Measurements from ENCODE around the gene DGCR6L. TPM values are rescaled to one million over a fixed set of nuclear protein-coding genes. Genes with fewer than 3 reads are reported as not detected.
"Not testable (repeated sequence)": the region's sequence is repeated elsewhere in the genome, so short reads cannot be mapped to it uniquely, and the experiment has no call there.

The DGCR6L gene
- total and polyA plus RNA-seq, 3 experiments from 2014 or later, result 46.8 to 150 (median 48.4) TPM

DNA sequence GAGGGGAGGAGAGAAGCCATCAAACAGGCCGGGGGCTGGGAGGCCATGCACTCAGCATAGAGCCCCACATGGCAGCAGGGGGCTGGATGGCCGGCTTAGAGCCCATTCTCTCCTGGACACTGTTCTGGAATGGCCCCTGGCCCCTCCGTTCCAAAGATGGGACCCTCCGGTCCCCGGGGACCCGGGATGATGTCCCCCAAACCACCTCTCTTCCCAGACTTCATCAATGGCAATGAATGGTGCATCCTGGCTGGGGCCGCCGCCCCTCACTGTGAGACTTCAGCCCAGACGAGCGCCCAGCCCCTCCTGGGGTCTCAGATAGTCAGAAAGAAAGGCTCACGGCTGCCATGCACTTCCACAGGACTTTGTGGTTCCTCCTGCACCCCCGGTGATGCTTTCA, 38.0 kb downstream of the DGCR6L start:
- CTCF ChIA-PET, result no interaction called here
- Histone ChIP-seq H3K27me3 (ENCODE audit: insufficient read depth, low read length, poor library complexity, severe bottlenecking) (no peaks in the 10 kb centered on the region), H3K36me3 (ENCODE audit: insufficient read depth, low read length) (no peaks in the 10 kb centered on the region), H3K27ac (ENCODE audit: low read depth, low read length) (no peak overlapping the region), H3K4me3 (ENCODE audit: low read length) (no peak overlapping the region), H3K9me3 (ENCODE audit: low read length) (no peaks in the 10 kb centered on the region), H3K4me1 (ENCODE audit: insufficient read depth, low read length) (no peaks in the 10 kb centered on the region)
- H3K9me3 Mint-ChIP-seq, result no peaks in the 10 kb centered on the region
- peaks cover 0 to 3% (median 2%) of the 10 kb centered on the region in 3 donors for H3K4me1 Mint-ChIP-seq
- H3K27ac Mint-ChIP-seq, result no peak overlapping the region
- DNase-seq, result no peak
- POLR2A ChIA-PET, result no interaction called here
- H3K27me3 Mint-ChIP-seq, result peaks cover 2 to 3% of the 10 kb centered on the region in 2 donors
- H3K4me3 Mint-ChIP-seq, result no peak overlapping the region
- no peaks in the 10 kb centered on the region for H3K36me3 Mint-ChIP-seq

DNA sequence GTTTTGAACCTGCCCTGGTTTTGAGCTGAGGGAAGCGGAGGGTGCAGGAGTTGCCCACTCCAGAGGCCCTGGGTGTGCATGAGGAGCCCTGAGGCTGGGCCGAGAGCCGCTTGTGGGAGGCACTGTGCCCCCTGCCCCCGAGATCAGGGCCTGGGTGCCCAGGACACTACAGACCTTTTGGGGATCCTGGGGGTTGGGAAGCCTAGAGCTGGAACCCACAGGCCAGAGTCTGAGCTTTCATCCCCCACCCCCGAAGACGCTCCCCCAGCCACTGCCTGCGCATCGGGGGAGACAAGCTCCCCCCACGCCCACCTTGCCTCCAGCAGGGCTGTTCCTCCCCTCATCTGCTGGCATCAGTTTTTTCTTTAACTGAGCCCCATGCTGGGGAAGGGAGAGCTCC, 38.4 kb downstream of the DGCR6L start:
- H3K27ac ChIP-seq (ENCODE audit: low read depth, low read length); H3K4me3 ChIP-seq (ENCODE audit: low read length); POLR2A ChIA-PET; H3K27me3 Mint-ChIP-seq; H3K4me1 Mint-ChIP-seq; H3K36me3 ChIP-seq (ENCODE audit: insufficient read depth, low read length); H3K4me1 ChIP-seq (ENCODE audit: insufficient read depth, low read length); H3K9me3 ChIP-seq (ENCODE audit: low read length); H3K27me3 ChIP-seq (ENCODE audit: insufficient read depth, low read length, poor library complexity, severe bottlenecking); H3K27ac Mint-ChIP-seq; H3K4me3 Mint-ChIP-seq; DNase-seq; H3K36me3 Mint-ChIP-seq; H3K9me3 Mint-ChIP-seq; CTCF ChIA-PET: not testable (repeated sequence)

DNA sequence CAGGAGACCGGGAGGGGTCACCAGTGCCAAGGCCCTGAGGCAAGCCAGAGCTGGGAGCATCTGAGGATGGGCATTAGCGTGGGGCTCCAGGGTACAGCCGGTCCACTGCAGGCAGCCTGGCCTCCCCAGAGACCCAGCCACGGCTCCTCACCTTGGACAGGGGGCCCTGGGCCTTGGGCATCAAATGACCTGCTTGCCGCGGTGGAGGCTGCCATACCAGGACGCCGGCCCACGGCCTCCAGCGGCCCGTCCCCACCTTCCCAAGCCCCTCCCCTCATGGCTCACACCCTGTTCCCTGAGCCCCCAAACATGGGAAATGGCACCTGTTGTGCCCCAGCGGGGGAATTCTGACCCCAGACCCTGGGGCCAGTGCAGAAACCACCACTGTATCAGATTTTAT, 39.0 kb downstream of the DGCR6L start:
- Mint-ChIP-seq H3K4me1 (peaks cover 0 to 3% (median 2%) of the 10 kb centered on the region in 3 donors), H3K9me3 (no peaks in the 10 kb centered on the region), H3K36me3 (no peaks in the 10 kb centered on the region), H3K4me3 (no peak overlapping the region), H3K27ac (no peak overlapping the region), H3K27me3 (peaks cover 2 to 3% of the 10 kb centered on the region in 2 donors)
- ChIA-PET POLR2A (no interaction called here), CTCF (no interaction called here)
- Histone ChIP-seq H3K9me3 (ENCODE audit: low read length) (no peaks in the 10 kb centered on the region), H3K4me1 (ENCODE audit: insufficient read depth, low read length) (no peaks in the 10 kb centered on the region), H3K27ac (ENCODE audit: low read depth, low read length) (no peak overlapping the region), H3K27me3 (ENCODE audit: insufficient read depth, low read length, poor library complexity, severe bottlenecking) (no peaks in the 10 kb centered on the region), H3K36me3 (ENCODE audit: insufficient read depth, low read length) (no peaks in the 10 kb centered on the region), H3K4me3 (ENCODE audit: low read length) (no peak overlapping the region)
- DNase-seq, result no peak

DNA sequence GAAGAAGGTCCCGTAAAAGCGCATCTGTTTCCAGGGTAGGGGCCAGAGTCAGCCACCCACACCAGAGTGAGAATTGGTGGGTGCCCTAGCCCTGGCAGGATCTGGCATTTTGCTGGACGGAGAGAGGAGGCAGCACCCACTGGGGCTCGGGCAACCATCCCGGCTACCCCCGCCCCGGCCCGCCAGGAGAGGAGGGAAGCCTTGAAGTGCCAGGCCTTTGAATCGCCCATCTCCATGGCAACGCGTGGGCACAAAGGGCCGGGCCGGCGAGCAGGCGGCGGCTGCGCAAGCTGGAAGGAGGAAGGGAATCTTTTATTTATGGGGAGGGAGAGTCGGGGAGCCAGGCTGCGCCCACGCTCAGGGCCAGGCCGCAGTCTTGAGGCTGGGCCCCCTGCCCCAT, 39.7 kb downstream of the DGCR6L start:
- H3K4me3 Mint-ChIP-seq; H3K36me3 ChIP-seq (ENCODE audit: insufficient read depth, low read length); H3K27ac ChIP-seq (ENCODE audit: low read depth, low read length); POLR2A ChIA-PET; H3K9me3 Mint-ChIP-seq; DNase-seq; H3K4me3 ChIP-seq (ENCODE audit: low read length); H3K9me3 ChIP-seq (ENCODE audit: low read length); H3K27me3 Mint-ChIP-seq; H3K4me1 Mint-ChIP-seq; H3K36me3 Mint-ChIP-seq; CTCF ChIA-PET; H3K27ac Mint-ChIP-seq; H3K4me1 ChIP-seq (ENCODE audit: insufficient read depth, low read length); H3K27me3 ChIP-seq (ENCODE audit: insufficient read depth, low read length, poor library complexity, severe bottlenecking): not testable (repeated sequence)

DNA sequence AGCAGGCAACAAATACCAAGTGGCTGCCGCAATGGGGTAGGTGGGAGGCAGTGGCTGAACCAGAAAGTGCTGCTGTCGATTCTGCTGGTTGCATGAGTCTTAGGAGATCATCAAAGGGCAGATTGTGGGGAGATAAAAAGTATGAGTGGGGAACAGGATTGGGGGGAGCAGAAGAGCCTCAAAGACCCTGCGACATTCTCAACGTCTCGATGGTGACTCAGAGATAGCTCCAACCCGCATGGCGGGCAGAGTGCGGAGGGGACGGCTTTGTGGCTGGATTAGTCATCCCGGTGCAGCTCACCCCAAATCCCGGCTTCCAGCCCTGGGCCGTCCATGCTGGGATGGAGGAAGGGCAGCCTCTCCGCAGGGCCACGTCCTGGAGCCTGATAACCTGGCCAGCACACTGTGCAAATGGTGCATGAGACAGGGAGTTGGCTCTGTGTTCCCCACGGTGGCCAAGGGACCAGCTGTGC, 40.2 kb downstream of the DGCR6L start:
- peaks cover 2 to 3% of the 10 kb centered on the region in 2 donors for H3K27me3 Mint-ChIP-seq
- Histone ChIP-seq H3K27ac (ENCODE audit: low read depth, low read length) (no peak overlapping the region), H3K4me3 (ENCODE audit: low read length) (no peak overlapping the region), H3K4me1 (ENCODE audit: insufficient read depth, low read length) (no peaks in the 10 kb centered on the region), H3K27me3 (ENCODE audit: insufficient read depth, low read length, poor library complexity, severe bottlenecking) (no peaks in the 10 kb centered on the region), H3K36me3 (ENCODE audit: insufficient read depth, low read length) (no peaks in the 10 kb centered on the region), H3K9me3 (ENCODE audit: low read length) (no peaks in the 10 kb centered on the region)
- no peak for DNase-seq
- no peak overlapping the region for H3K4me3 Mint-ChIP-seq
- POLR2A ChIA-PET, result no interaction called here
- H3K27ac Mint-ChIP-seq, result no peak overlapping the region
- no peaks in the 10 kb centered on the region for H3K36me3 Mint-ChIP-seq
- H3K9me3 Mint-ChIP-seq, result no peaks in the 10 kb centered on the region
- CTCF ChIA-PET, result no interaction called here
- H3K4me1 Mint-ChIP-seq, result peaks cover 0 to 3% (median 2%) of the 10 kb centered on the region in 3 donors

DNA sequence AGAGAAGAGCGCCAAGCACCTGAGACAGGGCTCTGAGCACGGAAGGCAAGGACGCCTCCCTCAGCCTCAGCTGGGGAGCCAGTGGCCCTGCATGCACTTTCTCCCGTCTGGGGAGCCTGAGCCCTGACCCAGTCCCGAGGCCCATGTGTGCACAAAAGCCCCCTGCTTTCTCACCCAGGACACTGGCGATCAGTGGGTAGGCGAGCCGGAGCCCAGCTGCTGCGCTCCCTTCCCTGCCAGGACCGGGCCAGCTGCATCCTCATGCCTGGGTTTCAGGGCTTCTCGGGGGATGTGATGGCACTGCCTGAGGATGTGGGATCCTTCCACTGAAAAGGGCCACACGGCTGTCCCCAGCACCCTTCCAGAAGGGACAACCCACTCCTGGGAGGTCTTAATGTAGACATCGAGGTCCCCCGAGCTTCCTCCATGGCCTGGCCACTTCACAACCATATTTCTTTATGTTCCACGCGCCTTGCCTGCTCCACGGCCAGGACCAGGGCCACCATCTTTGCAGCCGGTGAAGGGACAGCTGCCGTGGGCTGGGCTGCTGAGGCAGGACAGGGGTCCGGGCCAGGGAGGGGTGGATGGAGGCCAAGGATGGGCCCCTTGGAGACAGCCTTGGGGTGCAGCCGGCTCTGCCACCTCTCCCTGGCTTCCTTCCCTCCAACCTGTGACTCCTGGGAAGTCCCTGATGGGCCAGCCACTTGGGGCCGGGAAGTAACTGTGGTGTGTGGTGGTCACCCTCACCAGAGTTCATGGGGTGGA, 41.0 kb downstream of the DGCR6L start:
- H3K4me3 ChIP-seq (ENCODE audit: low read length); H3K9me3 Mint-ChIP-seq; H3K36me3 ChIP-seq (ENCODE audit: insufficient read depth, low read length); H3K27ac Mint-ChIP-seq; H3K4me3 Mint-ChIP-seq; H3K4me1 Mint-ChIP-seq; H3K9me3 ChIP-seq (ENCODE audit: low read length); H3K27me3 Mint-ChIP-seq; POLR2A ChIA-PET; DNase-seq; CTCF ChIA-PET; H3K27ac ChIP-seq (ENCODE audit: low read depth, low read length); H3K36me3 Mint-ChIP-seq; H3K4me1 ChIP-seq (ENCODE audit: insufficient read depth, low read length); H3K27me3 ChIP-seq (ENCODE audit: insufficient read depth, low read length, poor library complexity, severe bottlenecking): not testable (repeated sequence)

DNA sequence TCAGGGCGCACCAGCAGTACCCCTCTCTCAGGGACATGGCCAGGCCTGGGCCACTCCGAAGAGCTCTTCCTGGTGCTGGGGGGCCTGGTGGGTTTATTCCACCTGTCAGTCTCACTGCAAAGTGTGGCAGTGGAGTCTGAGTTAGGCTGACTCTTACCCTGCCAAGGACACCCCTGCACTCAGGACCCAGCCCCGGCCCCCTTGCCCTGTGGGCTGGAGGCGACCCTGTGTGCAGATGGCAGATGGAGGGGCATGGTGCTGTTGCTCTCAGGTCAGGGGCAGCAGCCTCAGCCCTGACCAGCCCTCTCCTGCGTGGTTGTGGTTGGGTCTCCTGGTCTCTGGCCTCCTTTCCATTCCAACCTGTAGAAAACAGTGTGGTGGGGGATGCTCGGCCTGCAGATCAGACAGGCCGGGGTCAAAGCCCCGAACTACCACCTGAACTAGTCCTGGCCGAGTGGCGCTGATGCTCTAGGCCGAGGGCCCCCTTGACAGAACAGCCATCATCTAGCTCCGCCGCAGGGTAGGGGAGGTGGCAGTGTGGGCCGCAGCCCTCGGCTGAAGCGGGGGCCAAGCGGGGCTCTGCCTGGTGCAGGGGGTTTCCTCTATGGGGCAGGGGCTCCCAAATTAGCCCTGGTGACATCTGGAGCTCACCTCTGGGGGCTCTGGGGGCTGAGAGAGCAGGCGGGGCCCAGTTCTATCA, 41.8 kb downstream of the DGCR6L start:
- CTCF ChIA-PET; DNase-seq; H3K27me3 ChIP-seq (ENCODE audit: insufficient read depth, low read length, poor library complexity, severe bottlenecking); H3K36me3 ChIP-seq (ENCODE audit: insufficient read depth, low read length); H3K4me3 ChIP-seq (ENCODE audit: low read length); POLR2A ChIA-PET; H3K27me3 Mint-ChIP-seq; H3K27ac ChIP-seq (ENCODE audit: low read depth, low read length); H3K4me1 ChIP-seq (ENCODE audit: insufficient read depth, low read length); H3K9me3 ChIP-seq (ENCODE audit: low read length); H3K4me1 Mint-ChIP-seq; H3K4me3 Mint-ChIP-seq; H3K9me3 Mint-ChIP-seq; H3K36me3 Mint-ChIP-seq: not testable (repeated sequence)
- peak overlapping the region in 1 of 8 donors; percentile 17 for H3K27ac Mint-ChIP-seq

DNA sequence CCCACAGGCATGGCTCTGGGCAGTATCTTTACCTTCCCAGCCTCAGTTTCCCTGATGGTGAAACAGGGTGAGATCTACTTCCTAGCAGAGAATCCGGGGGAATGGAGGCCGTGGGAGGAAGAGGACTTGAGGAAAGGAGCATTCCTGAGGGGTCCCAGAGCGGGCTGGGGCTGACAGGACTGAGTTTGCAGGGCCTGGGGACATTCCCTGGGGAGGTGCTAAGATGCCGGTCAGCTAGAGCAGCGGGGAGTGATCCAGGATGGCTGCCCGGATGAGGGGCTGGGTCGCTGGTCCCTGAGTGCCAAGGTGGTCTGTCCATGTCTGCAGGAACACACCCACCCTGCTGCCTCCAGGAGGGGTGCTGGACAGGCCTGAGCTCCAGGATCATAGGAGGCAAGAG, 43.4 kb downstream of the DGCR6L start:
- no peak overlapping the region for H3K27ac ChIP-seq (ENCODE audit: low read depth, low read length)
- no peak for DNase-seq
- peaks cover 2 to 3% of the 10 kb centered on the region in 2 donors for H3K27me3 Mint-ChIP-seq
- no peaks in the 10 kb centered on the region for H3K4me1 ChIP-seq (ENCODE audit: insufficient read depth, low read length)
- ChIA-PET CTCF (no interaction called here), POLR2A (no interaction called here)
- peaks cover 0 to 3% (median 2%) of the 10 kb centered on the region in 3 donors for H3K4me1 Mint-ChIP-seq
- H3K27me3 ChIP-seq (ENCODE audit: insufficient read depth, low read length, poor library complexity, severe bottlenecking), result no peaks in the 10 kb centered on the region
- H3K36me3 ChIP-seq (ENCODE audit: insufficient read depth, low read length), result no peaks in the 10 kb centered on the region
- no peak overlapping the region for H3K4me3 Mint-ChIP-seq
- no peaks in the 10 kb centered on the region for H3K36me3 Mint-ChIP-seq
- no peak overlapping the region for H3K4me3 ChIP-seq (ENCODE audit: low read length)
- H3K9me3 Mint-ChIP-seq, result no peaks in the 10 kb centered on the region
- no peaks in the 10 kb centered on the region for H3K9me3 ChIP-seq (ENCODE audit: low read length)
- peak overlapping the region in 1 of 8 donors; percentile 8 for H3K27ac Mint-ChIP-seq
